GM10248 (cell line): ENCODE results near the gene CHST9.

Experiments
- CTCF ChIA-PET: fragments of 300-600 bp; sonication (Branson Sonifier 250); formaldehyde crosslinking; extraction: SDS; loops from one replicate; lab custom pipeline; 2021; ENCODE audit warnings: antibody characterized with exemption; lab: Yijun Ruan, JAX
- POLR2A ChIA-PET: fragments of 350-650 bp; sonication (Branson Sonifier 250); formaldehyde crosslinking; extraction: SDS; loops from one replicate; lab custom pipeline; 2020; ENCODE audit warnings: antibody characterized with exemption; lab: Yijun Ruan, JAX
- DNase-seq: peaks from one replicate; pipeline ENCODE4 v3.0.0; 2012; ENCODE audit errors: extremely low spot score
- TF ChIP-seq, protein P1 (sequence below): IDR thresholded peaks from 2 replicates; pipeline ENCODE4 v1.5.1; 2012; ENCODE audit warnings: mild to moderate bottlenecking, low read depth; ENCODE audit errors: extremely low read depth, missing control alignments, control extremely low read depth

The CHST9 gene

DNA sequence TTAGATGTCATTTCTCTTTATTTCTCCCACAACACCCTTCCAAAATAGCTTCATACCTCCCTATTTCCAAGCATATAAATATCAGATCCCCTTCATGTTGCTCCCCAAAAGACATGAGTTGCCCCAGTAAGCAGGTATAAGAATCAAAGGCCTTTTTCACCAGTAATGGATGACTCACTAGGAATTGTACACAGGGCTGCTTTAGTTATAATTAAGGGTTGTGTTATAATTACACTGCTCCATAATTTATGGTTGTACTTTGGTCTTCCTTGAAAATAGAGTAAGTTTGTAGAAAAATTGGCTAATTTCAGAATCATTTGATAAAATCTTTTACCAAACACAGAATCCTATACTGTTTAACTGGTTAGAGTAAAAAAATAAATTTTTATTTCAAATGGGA, 310.8 kb downstream of the CHST9 start:
- ChIA-PET POLR2A (no interaction called here), CTCF (no interaction called here)
- no peak for DNase-seq
- TF ChIP-seq, protein P1, sequence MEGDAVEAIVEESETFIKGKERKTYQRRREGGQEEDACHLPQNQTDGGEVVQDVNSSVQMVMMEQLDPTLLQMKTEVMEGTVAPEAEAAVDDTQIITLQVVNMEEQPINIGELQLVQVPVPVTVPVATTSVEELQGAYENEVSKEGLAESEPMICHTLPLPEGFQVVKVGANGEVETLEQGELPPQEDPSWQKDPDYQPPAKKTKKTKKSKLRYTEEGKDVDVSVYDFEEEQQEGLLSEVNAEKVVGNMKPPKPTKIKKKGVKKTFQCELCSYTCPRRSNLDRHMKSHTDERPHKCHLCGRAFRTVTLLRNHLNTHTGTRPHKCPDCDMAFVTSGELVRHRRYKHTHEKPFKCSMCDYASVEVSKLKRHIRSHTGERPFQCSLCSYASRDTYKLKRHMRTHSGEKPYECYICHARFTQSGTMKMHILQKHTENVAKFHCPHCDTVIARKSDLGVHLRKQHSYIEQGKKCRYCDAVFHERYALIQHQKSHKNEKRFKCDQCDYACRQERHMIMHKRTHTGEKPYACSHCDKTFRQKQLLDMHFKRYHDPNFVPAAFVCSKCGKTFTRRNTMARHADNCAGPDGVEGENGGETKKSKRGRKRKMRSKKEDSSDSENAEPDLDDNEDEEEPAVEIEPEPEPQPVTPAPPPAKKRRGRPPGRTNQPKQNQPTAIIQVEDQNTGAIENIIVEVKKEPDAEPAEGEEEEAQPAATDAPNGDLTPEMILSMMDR, result no peak

DNA sequence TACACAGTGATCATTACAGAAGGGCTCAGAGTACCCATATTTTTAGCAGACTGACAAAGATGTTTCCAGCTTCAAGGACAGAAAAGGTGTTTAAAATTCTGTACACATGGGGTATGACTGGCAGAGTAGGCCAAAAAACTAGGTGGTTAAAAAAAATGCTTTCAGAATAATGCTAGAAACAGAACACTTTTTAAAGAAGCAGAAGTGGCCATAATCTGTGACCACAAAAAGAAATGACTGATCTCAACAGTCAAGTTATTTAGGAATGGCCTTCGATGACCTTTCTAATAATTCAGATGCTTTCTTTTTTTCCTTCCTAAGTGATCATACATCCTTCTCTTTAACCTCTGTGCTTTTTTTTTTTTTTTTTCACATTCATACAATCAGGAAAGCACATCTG, 315.5 kb downstream of the CHST9 start:
- CTCF ChIA-PET, result interaction anchor here (1.1 to 2.2 kb wide), 4 partner anchors 9 to 18 kb away, joined by 3 to 5 read pairs (median 3); no protein-coding TSS in a partner anchor
- no peak for DNase-seq
- POLR2A ChIA-PET, result no interaction called here
- TF ChIP-seq, protein P1, result no peak

DNA sequence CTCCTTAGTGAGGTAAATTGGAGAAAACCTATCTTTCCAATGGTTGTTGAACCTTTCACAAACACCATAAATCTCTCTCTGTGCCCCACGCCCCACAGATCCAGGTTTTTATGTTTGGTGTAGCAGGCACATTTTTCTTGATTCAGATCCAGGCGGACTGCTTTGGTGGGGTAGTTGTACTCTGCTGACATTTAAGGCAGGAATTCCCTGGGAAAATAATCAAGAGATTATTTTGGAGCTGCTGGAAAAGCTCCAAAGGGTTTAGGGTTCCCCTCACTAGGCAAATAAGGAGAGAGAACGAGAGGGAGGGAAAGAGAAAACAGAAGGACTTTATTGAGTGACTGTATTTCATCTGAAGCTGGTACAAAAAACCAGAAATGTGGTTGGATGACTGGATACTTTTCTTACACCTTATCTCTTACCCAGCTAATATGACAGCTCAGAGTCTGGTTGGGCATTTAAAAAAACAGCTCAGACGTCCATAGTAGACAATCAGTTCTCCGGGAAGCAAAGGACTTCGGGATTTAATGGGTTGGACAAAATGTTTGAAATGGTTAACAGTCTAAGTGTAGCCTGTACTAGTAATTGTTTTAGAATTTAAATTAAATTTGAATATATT, 316.0 kb downstream of the CHST9 start:
- TF ChIP-seq, protein P1, result no peak
- no peak for DNase-seq
- ChIA-PET CTCF (interaction anchor here (1.1 to 2.2 kb wide), 4 partner anchors 10 to 17 kb away, joined by 3 to 5 read pairs (median 3); no protein-coding TSS in a partner anchor), POLR2A (no interaction called here)

DNA sequence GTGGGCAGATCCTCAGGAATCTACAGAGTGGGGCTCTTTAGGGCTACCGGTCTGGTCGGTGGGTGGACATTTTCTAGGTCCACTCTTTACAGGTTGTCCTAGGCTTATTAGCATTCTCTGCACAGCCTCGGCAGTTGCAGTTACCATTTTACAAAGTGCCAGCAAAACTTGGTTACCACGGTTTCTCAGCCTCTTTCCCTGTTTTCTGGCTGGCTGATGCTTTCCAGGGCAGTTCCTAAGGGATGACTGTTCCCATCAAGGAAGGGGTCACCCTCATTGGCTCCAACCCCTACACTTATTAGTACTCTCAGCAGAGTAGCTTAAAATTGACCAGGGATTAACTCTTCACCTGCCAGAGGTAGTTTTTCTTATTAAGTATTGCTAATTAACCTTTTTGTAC, 317.6 kb downstream of the CHST9 start:
- TF ChIP-seq, protein P1, result no peak
- POLR2A ChIA-PET, result no interaction called here
- CTCF ChIA-PET, result interaction anchor here (1.5 to 2.4 kb wide), 2 partner anchors 12 to 13 kb away, joined by 3 to 6 read pairs; no protein-coding TSS in a partner anchor
- no peak for DNase-seq

DNA sequence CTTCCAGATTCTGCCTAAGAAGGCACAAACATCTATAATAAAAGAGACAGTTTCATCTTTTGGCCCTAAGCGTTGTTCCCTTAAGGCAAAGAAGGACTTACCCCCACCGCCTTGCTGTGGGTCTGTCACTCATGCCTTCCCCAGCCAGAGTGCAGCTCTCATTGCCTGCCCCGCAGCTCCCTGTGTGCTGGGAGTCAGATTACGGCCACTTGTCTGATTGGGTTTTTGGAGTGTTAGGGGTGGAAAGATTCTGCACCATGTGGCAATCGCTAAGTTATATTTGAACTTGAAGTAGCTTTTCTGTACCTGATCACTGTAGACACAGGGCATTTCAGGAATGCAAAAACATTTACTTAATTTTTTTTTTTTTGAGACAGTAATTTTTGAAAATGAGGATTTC, 319.6 kb downstream of the CHST9 start, which contains the start of gene AQP4:
Gene AQP4 (minus strand): TSS at position 151 of the 400 bp plus-strand sequence. CDS start 18 bp downstream, at position 133.
- ChIA-PET POLR2A (no interaction called here), CTCF (no interaction called here)
- TF ChIP-seq, protein P1, result no peak
- DNase-seq, result no peak

DNA sequence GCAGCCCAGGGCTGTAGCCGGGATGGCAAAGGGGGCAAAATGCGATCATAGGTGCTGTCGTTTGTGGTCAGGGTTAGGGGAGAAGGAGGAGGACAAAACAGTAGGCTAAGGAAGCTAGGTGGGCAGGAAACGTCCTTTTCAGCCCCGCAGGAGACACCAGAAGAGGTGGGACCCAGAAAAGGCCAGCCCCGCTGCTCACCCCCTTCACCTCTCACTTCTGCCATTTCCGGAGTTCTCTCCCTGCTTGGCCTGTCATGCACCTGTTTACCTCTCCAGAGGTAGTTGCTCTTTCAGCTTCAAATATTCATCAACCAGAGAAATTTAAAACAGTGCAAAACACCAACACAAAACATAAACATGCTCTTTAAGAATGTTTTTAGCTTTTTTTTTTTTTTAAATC, 320.4 kb downstream of the CHST9 start:
- CTCF ChIA-PET, result no interaction called here
- DNase-seq, result no peak
- TF ChIP-seq, protein P1, result no peak
- POLR2A ChIA-PET, result no interaction called here
